Transverse colon (tissue), 4 donors: ENCODE measurements around the gene PCNT. TPM values are rescaled to one million over a fixed set of nuclear protein-coding genes. Genes with fewer than 3 reads are reported as not detected.

Experiments used
- DNase-seq: peaks from one replicate; pipeline ENCODE4 v3.0.0-alpha.2; 2019
- H3K27ac ChIP-seq, 4 donors: fragments of 200-600 bp; sonication (generic); 2 replicates each; pipeline ENCODE4 v1.5.1; 2016 to 2018; ENCODE audit warnings: inconsistent platforms in 4 of 4
- H3K27me3 ChIP-seq: fragments of 200-600 bp; sonication (generic); 2 replicates; pipeline ENCODE4 v1.5.1; 2017; ENCODE audit warnings: inconsistent platforms
- H3K36me3 ChIP-seq, 4 donors: fragments of 200-600 bp; sonication (generic); 2 replicates each; pipeline ENCODE4 v1.5.1; 2017 to 2019; ENCODE audit warnings: inconsistent platforms in 4 of 4
- H3K4me1 ChIP-seq, 4 donors: fragments of 200-600 bp; sonication (generic); 2 replicates each; pipeline ENCODE4 v1.5.1; 2017 to 2020; ENCODE audit warnings: inconsistent platforms in 4 of 4
- H3K4me3 ChIP-seq, 4 donors: fragments of 200-600 bp; sonication (generic); 1 replicate in 1 of 4; 2 replicates in 3 of 4; pipeline versions ENCODE4 v1.5.1 to v1.6.1; 2017 to 2019; ENCODE audit warnings: inconsistent platforms in 4 of 4
- H3K9me3 ChIP-seq, 2 donors: fragments of 200-600 bp; sonication (generic); 2 replicates each; pipeline ENCODE4 v1.5.1; 2017 to 2019; ENCODE audit warnings: inconsistent platforms in 2 of 2
- CTCF ChIP-seq, 5 experiments: fragments of 200-600 bp in 3 of 5; fragments of 450-650 bp in 2 of 5; sonication (generic) in 3 of 5; IDR thresholded peaks; 1 replicate in 2 of 5; 2 replicates in 3 of 5; pipeline ENCODE4 v1.5.1; 2016 to 2017; ENCODE audit warnings: antibody characterized with exemption in 5 of 5, inconsistent platforms in 3 of 5, mild to moderate bottlenecking in 2 of 5, moderate library complexity in 1 of 5
- EP300 ChIP-seq: sonication (generic); formaldehyde crosslinking; IDR thresholded peaks from one replicate; pipeline ENCODE4 v1.6.1; 2017; ENCODE audit warnings: antibody characterized with exemption, low read depth
- POLR2A ChIP-seq: fragments of 450-650 bp; IDR thresholded peaks from one replicate; pipeline ENCODE4 v1.6.1; 2016; ENCODE audit warnings: antibody characterized with exemption, mild to moderate bottlenecking, moderate library complexity
- POLR2AphosphoS5 ChIP-seq, 3 donors: sonication (generic); formaldehyde crosslinking; IDR thresholded peaks; one replicate each; pipeline ENCODE4 v1.6.1; 2016; ENCODE audit warnings: antibody characterized with exemption in 3 of 3
- WGBS, 2 donors: methylation state at CpG; one replicate each; pipeline ENCODE4 v1.1.5; 2018; ENCODE audit warnings: low coverage in 1 of 2; 5-methylcytosine and 5-hydroxymethylcytosine counted together
- in situ Hi-C, 4 donors: fragments of 200-750 bp; cut with MboI; loops; one replicate each; pipeline versions ENCODE4 v1.15.0 to v1.15.1; 2017; ENCODE audit warnings: low sequenced_read_pairs in 3 of 4, low pct_ligation_motif_present in 1 of 4, low pct_unique_long_range_greater_than_20kb in 1 of 4
- intact Hi-C: fragments of 100-400 bp; cut with DNase I; formaldehyde crosslinking; loops from one replicate; pipeline ENCODE4 v1.15.1; 2023; ENCODE audit warnings: low total_unique reads
- total RNA-seq, 4 donors: library from RNA; depleted of rRNA; stranded (reverse); fragments of >200 nt; gene quantifications; one replicate each; pipeline ENCODE4 v1.1.0, GENCODE V29; 2016

PCNT gene
- total RNA-seq, 4 donors from 2014 or later: 27.6 to 171 (median 63.4) TPM

DNA sequence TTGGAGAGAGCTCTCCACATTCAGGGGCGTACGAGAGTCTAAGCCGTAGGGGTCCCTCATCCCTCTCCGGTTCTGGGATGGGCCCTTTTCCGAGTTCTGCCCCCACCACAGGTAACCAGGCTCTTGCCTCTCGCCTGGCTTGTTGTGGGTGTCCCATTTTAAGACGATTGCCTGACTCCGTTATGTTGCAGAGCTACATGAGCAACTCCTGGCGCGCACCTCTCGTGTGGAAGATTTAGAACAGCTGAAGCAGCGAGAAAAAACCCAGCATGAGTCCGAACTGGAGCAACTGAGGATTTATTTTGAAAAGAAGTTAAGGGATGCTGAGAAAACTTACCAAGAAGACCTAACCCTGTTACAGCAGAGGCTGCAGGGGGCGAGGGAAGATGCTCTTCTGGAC, 29.0 kb downstream of the PCNT start:
- H3K9me3 ChIP-seq: no peaks in the 10 kb centered on the region
- H3K4me1 ChIP-seq: no peaks in the 10 kb centered on the region
- DNase-seq: no peak
- intact Hi-C loops: no loop called here
- H3K36me3 ChIP-seq: peaks cover 0 to 71% (median 20%) of the 10 kb centered on the region in 4 donors
- no peaks in the 10 kb centered on the region for H3K27me3 ChIP-seq
- in situ Hi-C loops: no loop called here
- no peak overlapping the region for H3K27ac ChIP-seq
- 93 to 99% methylated on average over 14 of the region's 14 CpGs for WGBS, 2 donors
- no peak overlapping the region for H3K4me3 ChIP-seq
- no peak for TF ChIP-seq CTCF (IDR thresholded peaks at IDR 0.05)

DNA sequence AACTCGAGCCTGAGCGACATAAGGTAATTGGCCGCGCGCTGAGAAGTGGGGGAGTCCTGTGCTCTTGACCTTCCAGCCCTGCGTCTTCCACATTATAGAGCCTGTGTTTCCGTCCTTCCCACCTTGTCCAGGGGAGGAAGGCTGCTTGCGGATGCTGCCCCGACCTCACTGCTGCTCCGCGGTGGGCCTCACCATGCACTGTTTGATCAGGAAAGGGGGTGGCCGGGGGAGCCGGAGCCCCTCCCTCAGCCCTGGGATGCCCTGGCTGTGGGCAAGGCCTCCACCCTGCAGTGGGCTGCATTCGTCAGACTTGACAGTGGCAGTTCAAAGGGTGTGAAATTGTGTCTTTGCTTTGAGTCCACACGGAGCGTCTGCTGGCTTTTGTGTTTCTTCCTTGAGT, 30.1 kb downstream of the PCNT start:
- no peak for TF ChIP-seq CTCF (IDR thresholded peaks at IDR 0.05)
- no peak for TF ChIP-seq POLR2A
- TF ChIP-seq POLR2AphosphoS5 (IDR thresholded peaks at IDR 0.05): no peak
- TF ChIP-seq EP300: no peak
- Histone ChIP-seq H3K27me3 (no peaks in the 10 kb centered on the region), H3K27ac (no peak overlapping the region), H3K4me1 (no peaks in the 10 kb centered on the region), H3K36me3 (peaks cover 0 to 63% (median 17%) of the 10 kb centered on the region in 4 donors), H3K9me3 (no peaks in the 10 kb centered on the region), H3K4me3 (no peak overlapping the region)
- intact Hi-C loops (no loop called here), in situ Hi-C loops (no loop called here)
- WGBS, 2 donors: 95 to 100% methylated on average over 1 to 16 of the region's 16 CpGs
- DNase-seq: no peak

DNA sequence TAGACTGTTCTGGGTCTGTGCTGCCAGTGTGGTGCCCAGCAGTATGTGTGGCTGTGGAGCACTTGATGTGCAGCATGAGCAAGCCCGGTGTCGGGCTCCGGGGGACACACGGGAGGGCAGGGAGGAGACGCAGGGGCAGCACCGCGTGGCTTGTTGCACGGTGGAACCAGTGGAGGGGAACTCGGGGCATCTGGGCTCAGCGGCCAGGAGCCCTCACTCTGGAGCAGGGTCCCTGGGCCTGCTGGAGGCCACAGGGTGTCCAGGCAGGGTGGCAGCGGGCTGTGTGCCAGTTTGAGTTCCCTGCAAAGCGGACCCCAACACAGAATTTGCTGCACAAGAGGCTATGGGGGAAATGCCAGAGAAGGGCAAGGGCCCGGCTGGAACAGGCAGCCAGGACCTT, 30.6 kb downstream of the PCNT start:
- in situ Hi-C loops: no loop called here
- DNase-seq: no peak
- Histone ChIP-seq H3K4me3 (no peak overlapping the region), H3K27me3 (no peaks in the 10 kb centered on the region), H3K36me3 (peaks cover 0 to 58% (median 15%) of the 10 kb centered on the region in 4 donors), H3K27ac (no peak overlapping the region), H3K4me1 (no peaks in the 10 kb centered on the region), H3K9me3 (no peaks in the 10 kb centered on the region)
- no peak for TF ChIP-seq POLR2AphosphoS5 (IDR thresholded peaks at IDR 0.05)
- no peak for TF ChIP-seq EP300
- TF ChIP-seq POLR2A: no peak
- no peak for TF ChIP-seq CTCF (IDR thresholded peaks at IDR 0.05)
- intact Hi-C loops: no loop called here
- WGBS, 2 donors: 95% methylated on average over 13 of the region's 13 CpGs; no CpG with 5 or more reads in 1 of the 2 donors

GRCh38 chr21:46355161-46356004, 31.4 kb downstream of the PCNT start:
- Histone ChIP-seq H3K9me3 (no peaks in the 10 kb centered on the region), H3K36me3 (peaks cover 0 to 49% (median 11%) of the 10 kb centered on the region in 4 donors), H3K4me1 (no peaks in the 10 kb centered on the region), H3K27ac (no peak overlapping the region), H3K27me3 (no peaks in the 10 kb centered on the region), H3K4me3 (no peak overlapping the region)
- DNase-seq: no peak
- TF ChIP-seq CTCF (IDR thresholded peaks at IDR 0.05): no peak
- TF ChIP-seq POLR2A: no peak
- TF ChIP-seq EP300: no peak
- no peak for TF ChIP-seq POLR2AphosphoS5 (IDR thresholded peaks at IDR 0.05)
- intact Hi-C loops (no loop called here), in situ Hi-C loops (no loop called here)
- WGBS, 2 donors: 93% methylated on average over 33 of the region's 33 CpGs; no CpG with 5 or more reads in 1 of the 2 donors
